Endothelial cell of umbilical vein (primary cell): ENCODE data around the gene TMPRSS9. TPM values are rescaled to one million over a fixed set of nuclear protein-coding genes. Genes with fewer than 3 reads are reported as not detected.

Experiments used
- BruUV-seq: library from RNA; stranded (reverse); fragments of 400-500 nt; replicated peaks from 2 replicates; lab custom pipeline; 2021; lab: Mats Ljungman, UMichigan
- CTCF ChIA-PET: fragments of 300-600, 350-600 bp; sonication (Branson Sonifier 250); formaldehyde crosslinking; loops from one replicate; lab custom pipeline; 2021; ENCODE audit warnings: antibody characterized with exemption, inconsistent platforms; lab: Charles Lee
- POLR2A ChIA-PET: fragments of 300-600, 350-600 bp; sonication (Branson Sonifier 250); formaldehyde crosslinking; loops from one replicate; lab custom pipeline; 2021; ENCODE audit warnings: antibody characterized with exemption, inconsistent platforms; lab: Charles Lee
- DNase-seq: peaks from one replicate; pipeline ENCODE4 v3.0.0-alpha.2; 2011; ENCODE audit warnings: low read depth, low spot score
- FAIRE-seq: peaks from 2 replicates; lab custom pipeline; 2011; peaks lifted over from hg19 to GRCh38; lab: Jason Lieb, UNC
- H2AFZ ChIP-seq: 2 replicates; pipeline ENCODE4 v1.6.0; 2012; ENCODE audit warnings: low read depth, low read length, control low read depth, inconsistent platforms
- H3K27ac ChIP-seq: 2 replicates; pipeline ENCODE4 v1.5.1; 2011; ENCODE audit warnings: low read depth, mild to moderate bottlenecking, control low read depth, low read length, moderate library complexity; ENCODE audit not compliant: insufficient read depth
- H3K27me3 ChIP-seq, 2 experiments: 2 replicates each; pipeline versions ENCODE4 v1.6.0 to v1.6.1; 2011; ENCODE audit warnings: low read length in 2 of 2, mixed read lengths in 1 of 2; ENCODE audit not compliant: control insufficient read depth in 2 of 2, insufficient read depth in 2 of 2
- H3K36me3 ChIP-seq, 2 experiments: 2 replicates in 1 of 2; 3 replicates in 1 of 2; pipeline ENCODE4 v1.5.1; 2011; ENCODE audit warnings: low read length in 2 of 2, mild to moderate bottlenecking in 1 of 2, moderate library complexity in 1 of 2; ENCODE audit not compliant: control insufficient read depth in 2 of 2, insufficient read depth in 2 of 2; ENCODE audit errors: extremely low read depth in 1 of 2
- H3K4me1 ChIP-seq: 3 replicates; pipeline ENCODE4 v1.5.1; 2011; ENCODE audit warnings: mild to moderate bottlenecking, low read length; ENCODE audit not compliant: control insufficient read depth, insufficient read depth; ENCODE audit errors: extremely low read depth
- H3K4me2 ChIP-seq: 2 replicates; pipeline ENCODE4 v1.6.1; 2011; ENCODE audit warnings: low read length, control low read depth, mixed read lengths; ENCODE audit not compliant: insufficient read depth
- H3K4me3 ChIP-seq, 3 experiments: fragments of 200-600 bp in 1 of 3; sonication (generic), shearing (Covaris generic) in 1 of 3; replicated peaks in 1 of 3; 2 replicates each; pipeline ENCODE4 v1.5.1; 2011 to 2016; ENCODE audit warnings: control low read depth in 3 of 3, low read length in 3 of 3, mild to moderate bottlenecking in 2 of 3, inconsistent platforms in 1 of 3, low read depth in 1 of 3, moderate library complexity in 1 of 3; ENCODE audit not compliant: insufficient read depth in 1 of 3
- H3K79me2 ChIP-seq: 2 replicates; pipeline ENCODE4 v1.6.0; 2012; ENCODE audit warnings: low read length, inconsistent platforms; ENCODE audit not compliant: control insufficient read depth, insufficient read depth
- H3K9ac ChIP-seq: replicated peaks from 2 replicates; pipeline ENCODE3; 2011; ENCODE audit warnings: low read length, control low read depth; ENCODE audit not compliant: insufficient read depth; ENCODE audit errors: extremely low read depth
- H3K9me1 ChIP-seq: replicated peaks from 3 replicates; pipeline ENCODE4 v1.6.0; 2011; ENCODE audit warnings: mild to moderate bottlenecking, low read length; ENCODE audit not compliant: control insufficient read depth, insufficient read depth; ENCODE audit errors: extremely low read depth
- H3K9me3 ChIP-seq: replicated peaks from 2 replicates; pipeline ENCODE4 v1.5.1; 2012; ENCODE audit warnings: low read length, inconsistent platforms; ENCODE audit not compliant: control insufficient read depth, insufficient read depth
- H4K20me1 ChIP-seq: replicated peaks from 2 replicates; pipeline ENCODE3; 2011; ENCODE audit warnings: mild to moderate bottlenecking, low read length; ENCODE audit not compliant: control insufficient read depth, insufficient read depth; ENCODE audit errors: extremely low read depth
- CTCF ChIP-seq, 2 donors: IDR thresholded peaks; 1 replicate in 1 of 2; 2 replicates in 1 of 2; pipeline ENCODE4 v1.5.1; 2011; ENCODE audit warnings: low read length in 2 of 2, mild to moderate bottlenecking in 2 of 2, moderate library complexity in 2 of 2, control low read depth in 1 of 2, inconsistent platforms in 1 of 2, low read depth in 1 of 2; ENCODE audit not compliant: insufficient read depth in 1 of 2; ENCODE audit errors: extremely low read depth in 1 of 2
- EZH2 ChIP-seq: IDR thresholded peaks from 2 replicates; pipeline ENCODE4 v1.6.1; 2012; ENCODE audit warnings: borderline replicate concordance, low read depth, mild to moderate bottlenecking, moderate library complexity, low read length, inconsistent platforms; ENCODE audit not compliant: severe bottlenecking
- FOS ChIP-seq: IDR thresholded peaks from 2 replicates; pipeline ENCODE4 v1.6.1; 2011; ENCODE audit warnings: mild to moderate bottlenecking, low read length, moderate library complexity, borderline replicate concordance; ENCODE audit not compliant: insufficient read depth
- GATA2 ChIP-seq: IDR thresholded peaks from 2 replicates; pipeline ENCODE4 v1.7.0; 2011; ENCODE audit warnings: low read depth, mild to moderate bottlenecking, moderate library complexity, mixed read lengths, low read length; ENCODE audit not compliant: insufficient read length, insufficient read depth
- JUN ChIP-seq: IDR thresholded peaks from 2 replicates; pipeline ENCODE4 v1.6.1; 2011; ENCODE audit warnings: borderline replicate concordance, low read depth; ENCODE audit not compliant: insufficient read length, insufficient read depth
- MAX ChIP-seq: IDR thresholded peaks from 2 replicates; pipeline ENCODE4 v1.6.1; 2011; ENCODE audit not compliant: insufficient read depth, insufficient read length
- MYC ChIP-seq: IDR thresholded peaks from one replicate; pipeline ENCODE4 v1.6.1; 2011; ENCODE audit warnings: mild to moderate bottlenecking, low read depth, low read length
- POLR2A ChIP-seq: IDR thresholded peaks from 2 replicates; pipeline ENCODE4 v1.6.1; 2012; ENCODE audit warnings: low read depth, mild to moderate bottlenecking, control low read depth, low read length
- POLR2AphosphoS5 ChIP-seq: IDR thresholded peaks from 2 replicates; pipeline ENCODE4 v1.6.1; 2012; ENCODE audit warnings: low read depth, mild to moderate bottlenecking, control low read depth, low read length, moderate library complexity; ENCODE audit not compliant: insufficient read depth
- dilution Hi-C: fragments of 300-500 bp; cut with MboI; formaldehyde crosslinking; loops from one replicate; pipeline ENCODE4 v1.15.0; 2019; ENCODE audit warnings: low sequenced_read_pairs; ENCODE audit not compliant: extremely low pct_ligation_motif_present
- intact Hi-C: fragments of 100-400 bp; cut with micrococcal nuclease; formaldehyde crosslinking; loops from one replicate; pipeline ENCODE4 v1.10.0; 2022
- polyA plus RNA-seq, 4 experiments: library from polyadenylated mRNA; depleted of rRNA in 3 of 4; stranded (reverse) in 3 of 4; unstranded in 1 of 4; fragments of >200 nt; gene quantifications; 2 replicates each; pipeline versions ENCODE4 v1.2.1 to v1.2.3, GENCODE V29; 2011 to 2012; ENCODE audit warnings: missing spikeins in 1 of 4
- total RNA-seq: library from RNA; stranded (reverse); gene quantifications from 2 replicates; pipeline ENCODE4 v1.2.3, GENCODE V29; 2021

TMPRSS9 gene
- total and polyA plus RNA-seq, 2 donors (not counting 3 experiments of a cell fraction or from before 2014, with no cell fraction given) = not detected

- no peaks in the 10 kb centered on the region for H3K9me3 ChIP-seq
- H2AFZ ChIP-seq = no peak overlapping the region
- ChIA-PET CTCF (no interaction called here), POLR2A (no interaction called here)
- no peaks in the 10 kb centered on the region for H3K36me3 ChIP-seq
- no peak overlapping the region for H3K27ac ChIP-seq
- no peak overlapping the region for H3K4me3 ChIP-seq
- FAIRE-seq (no peak), DNase-seq (no peak)
- H3K79me2 ChIP-seq = peaks cover 2% of the 10 kb centered on the region
- intact Hi-C loops = no loop called here
- TF ChIP-seq MYC (no peak), GATA2 (no peak), CTCF (IDR thresholded peaks at IDR 0.05; ENCODE audit: extremely low read depth in 1 of 2, insufficient read depth in 1 of 2, low read depth in 1 of 2, low read length in 2 of 2) (no peak), EZH2 (no peak), FOS (no peak), POLR2A (no peak), MAX (no peak), JUN (no peak), POLR2AphosphoS5 (no peak)
- H3K9ac ChIP-seq = no peak overlapping the region
- dilution Hi-C loops = no loop called here
- no peaks in the 10 kb centered on the region for H3K27me3 ChIP-seq
- H3K4me2 ChIP-seq = no peak overlapping the region
- H3K4me1 ChIP-seq = no peaks in the 10 kb centered on the region
- H3K9me1 ChIP-seq = no peaks in the 10 kb centered on the region
- no TSS peak for BruUV-seq
- H4K20me1 ChIP-seq = no peaks in the 10 kb centered on the region
Observed at GRCh38 chr19:2338055-2338615, 21.9 kb upstream of the TMPRSS9 start.
